ENCODE data around the gene HNRNPF.
A peak's percentile ranks its signal among the peaks of the same experiment; 100 is the strongest.
"Not testable (repeated sequence)": the region's sequence is repeated elsewhere in the genome, so short reads cannot be mapped to it uniquely, and the experiment has no call there.

Gene HNRNPF

GRCh38 chr10:43396061-43396927, 12.7 kb downstream of the HNRNPF start:
- peak; percentile 69 for DNase-seq (ENCODE audit: low read depth, low spot score)
- H3K4me3 ChIP-seq (ENCODE audit: low read depth, low read length): peak overlapping the region; percentile 64
- no peak for TF ChIP-seq CTCF (IDR thresholded peaks at IDR 0.05; ENCODE audit: low read depth, low read length)
- in situ Hi-C loops (cut with HindIII; ENCODE audit: low sequenced_read_pairs): no loop called here

- peak overlapping the region; percentile 64 for H3K4me3 ChIP-seq (ENCODE audit: low read depth, low read length)
- DNase-seq (ENCODE audit: low read depth, low spot score): peak; percentile 31
- in situ Hi-C loops (cut with HindIII; ENCODE audit: low sequenced_read_pairs): no loop called here
- TF ChIP-seq CTCF (IDR thresholded peaks at IDR 0.05; ENCODE audit: low read depth, low read length): no peak
Observed at GRCh38 chr10:43395571-43396060, 13.4 kb downstream of the HNRNPF start.

GRCh38 chr10:43394868-43395267, 14.1 kb downstream of the HNRNPF start:
- no peak overlapping the region for H3K4me3 ChIP-seq (ENCODE audit: low read depth, low read length)
- in situ Hi-C loops (cut with HindIII; ENCODE audit: low sequenced_read_pairs): no loop called here
- DNase-seq (ENCODE audit: low read depth, low spot score): no peak
- no peak for TF ChIP-seq CTCF (IDR thresholded peaks at IDR 0.05; ENCODE audit: low read depth, low read length)

GRCh38 chr10:43393606-43394360, 15.2 kb downstream of the HNRNPF start:
- no peak for DNase-seq (ENCODE audit: low read depth, low spot score)
- TF ChIP-seq CTCF (IDR thresholded peaks at IDR 0.05; ENCODE audit: low read depth, low read length): no peak
- in situ Hi-C loops (cut with HindIII; ENCODE audit: low sequenced_read_pairs): no loop called here
- no peak overlapping the region for H3K4me3 ChIP-seq (ENCODE audit: low read depth, low read length)

GRCh38 chr10:43393186-43393585, 15.8 kb downstream of the HNRNPF start:
- DNase-seq (ENCODE audit: low read depth, low spot score); H3K4me3 ChIP-seq (ENCODE audit: low read depth, low read length); in situ Hi-C loops (cut with HindIII; ENCODE audit: low sequenced_read_pairs): not testable (repeated sequence)

GRCh38 chr10:43392748-43393147, 16.2 kb downstream of the HNRNPF start:
- no peak for TF ChIP-seq CTCF (IDR thresholded peaks at IDR 0.05; ENCODE audit: low read depth, low read length)
- in situ Hi-C loops (cut with HindIII; ENCODE audit: low sequenced_read_pairs): no loop called here
- no peak for DNase-seq (ENCODE audit: low read depth, low spot score)
- H3K4me3 ChIP-seq (ENCODE audit: low read depth, low read length): no peak overlapping the region

GRCh38 chr10:43391496-43391895, 17.5 kb downstream of the HNRNPF start:
- H3K4me3 ChIP-seq (ENCODE audit: low read depth, low read length): no peak overlapping the region
- in situ Hi-C loops (cut with HindIII; ENCODE audit: low sequenced_read_pairs): no loop called here
- TF ChIP-seq CTCF (IDR thresholded peaks at IDR 0.05; ENCODE audit: low read depth, low read length): no peak
- DNase-seq (ENCODE audit: low read depth, low spot score): no peak
